Keratinocyte (primary cell): ENCODE results near the gene PTGDR2. TPM values are rescaled to one million over a fixed set of nuclear protein-coding genes. Genes with fewer than 3 reads are reported as not detected.

Source experiments
- DNase-seq: peaks from one replicate; pipeline ENCODE4 v3.0.0-alpha.2; 2011; ENCODE audit warnings: low read depth, missing footprints, low spot score
- FAIRE-seq: peaks from 2 replicates; lab custom pipeline; 2011; peaks lifted over from hg19 to GRCh38; lab: Jason Lieb, UNC
- H2AFZ ChIP-seq: 2 replicates; pipeline ENCODE4 v1.6.0; 2012; ENCODE audit warnings: low read length, control low read depth, inconsistent platforms; ENCODE audit not compliant: control insufficient read depth
- H3K27ac ChIP-seq: 2 replicates; pipeline ENCODE4 v1.5.1; 2011; ENCODE audit warnings: low read length; ENCODE audit not compliant: control insufficient read depth, insufficient read depth
- H3K27me3 ChIP-seq: 3 replicates; pipeline ENCODE4 v1.6.0; 2011; ENCODE audit warnings: low read length; ENCODE audit not compliant: control insufficient read depth, insufficient read depth; ENCODE audit errors: extremely low read depth
- H3K36me3 ChIP-seq, 2 experiments: 2 replicates in 1 of 2; 3 replicates in 1 of 2; pipeline ENCODE4 v1.5.1; 2011; ENCODE audit warnings: low read length in 2 of 2, mild to moderate bottlenecking in 1 of 2; ENCODE audit not compliant: control insufficient read depth in 2 of 2, insufficient read depth in 2 of 2; ENCODE audit errors: extremely low read depth in 1 of 2
- H3K4me1 ChIP-seq: 3 replicates; pipeline ENCODE4 v1.5.1; 2011; ENCODE audit warnings: low read length; ENCODE audit not compliant: control insufficient read depth, insufficient read depth; ENCODE audit errors: extremely low read depth
- H3K4me2 ChIP-seq: 3 replicates; pipeline ENCODE4 v1.6.0; 2011; ENCODE audit warnings: low read depth, low read length; ENCODE audit not compliant: control insufficient read depth, insufficient read depth; ENCODE audit errors: extremely low read depth
- H3K4me3 ChIP-seq, 3 experiments: fragments of 200-600 bp in 1 of 3; sonication (generic) in 1 of 3; 2 replicates in 2 of 3; 3 replicates in 1 of 3; pipeline ENCODE4 v1.5.1; 2011 to 2016; ENCODE audit warnings: low read length in 3 of 3, mild to moderate bottlenecking in 3 of 3, control low read depth in 2 of 3, inconsistent platforms in 1 of 3, low read depth in 1 of 3, mixed read lengths in 1 of 3, mixed run types in 1 of 3, moderate library complexity in 1 of 3; ENCODE audit not compliant: control insufficient read depth in 2 of 3, insufficient read depth in 2 of 3; ENCODE audit errors: extremely low read depth in 1 of 3
- H3K79me2 ChIP-seq: 2 replicates; pipeline ENCODE4 v1.6.0; 2012; ENCODE audit warnings: low read length; ENCODE audit not compliant: control insufficient read depth, insufficient read depth
- H3K9ac ChIP-seq: 3 replicates; pipeline ENCODE4 v1.6.0; 2011; ENCODE audit warnings: low read length; ENCODE audit not compliant: control insufficient read depth, insufficient read depth; ENCODE audit errors: extremely low read depth
- H3K9me1 ChIP-seq: 3 replicates; pipeline ENCODE4 v1.6.0; 2011; ENCODE audit warnings: low read length; ENCODE audit not compliant: control insufficient read depth, insufficient read depth; ENCODE audit errors: extremely low read depth
- H3K9me3 ChIP-seq: 2 replicates; pipeline ENCODE4 v1.5.1; 2012; ENCODE audit warnings: low read depth, low read length; ENCODE audit not compliant: control insufficient read depth
- H4K20me1 ChIP-seq: 3 replicates; pipeline ENCODE4 v1.6.0; 2011; ENCODE audit warnings: low read length; ENCODE audit not compliant: control insufficient read depth, insufficient read depth; ENCODE audit errors: extremely low read depth
- EZH2 ChIP-seq: IDR thresholded peaks from one replicate; pipeline ENCODE4 v1.6.1; 2012; ENCODE audit warnings: inconsistent platforms, mild to moderate bottlenecking, low read length, moderate library complexity
- dilution Hi-C: fragments of 300-500 bp; cut with MboI; formaldehyde crosslinking; loops from one replicate; pipeline ENCODE4 v1.7.0; 2020; ENCODE audit warnings: low sequenced_read_pairs; ENCODE audit not compliant: extremely low pct_ligation_motif_present
- polyA plus RNA-seq, 5 experiments: library from polyadenylated mRNA; depleted of rRNA in 3 of 5; stranded (reverse) in 3 of 5; stranded (forward) in 1 of 5; unstranded in 1 of 5; fragments of >200 nt; gene quantifications; 1 replicate in 1 of 5; 2 replicates in 3 of 5; 3 replicates in 1 of 5; pipeline versions ENCODE4 v1.2.1 to v1.2.3, GENCODE V29; 2011 to 2012; ENCODE audit warnings: missing spikeins in 2 of 5, low read depth in 1 of 5, low replicate concordance in 1 of 5
- TF ChIP-seq, protein P1 (sequence below), 3 experiments: IDR thresholded peaks in 1 of 3; conservative IDR thresholded peaks in 1 of 3; optimal IDR thresholded peaks in 1 of 3; 2 replicates in 2 of 3; 3 replicates in 1 of 3; pipeline versions ENCODE3 to v1.5.1; 2011; ENCODE audit warnings: low read length in 3 of 3, mild to moderate bottlenecking in 3 of 3, moderate library complexity in 2 of 3, control low read depth in 1 of 3, inconsistent platforms in 1 of 3; ENCODE audit not compliant: insufficient read depth in 2 of 3; ENCODE audit errors: extremely low read depth in 1 of 3

PTGDR2 gene
- polyA plus RNA-seq, 1 donor (not counting 4 experiments of a cell fraction or from before 2014, with no cell fraction given): not detected

DNA sequence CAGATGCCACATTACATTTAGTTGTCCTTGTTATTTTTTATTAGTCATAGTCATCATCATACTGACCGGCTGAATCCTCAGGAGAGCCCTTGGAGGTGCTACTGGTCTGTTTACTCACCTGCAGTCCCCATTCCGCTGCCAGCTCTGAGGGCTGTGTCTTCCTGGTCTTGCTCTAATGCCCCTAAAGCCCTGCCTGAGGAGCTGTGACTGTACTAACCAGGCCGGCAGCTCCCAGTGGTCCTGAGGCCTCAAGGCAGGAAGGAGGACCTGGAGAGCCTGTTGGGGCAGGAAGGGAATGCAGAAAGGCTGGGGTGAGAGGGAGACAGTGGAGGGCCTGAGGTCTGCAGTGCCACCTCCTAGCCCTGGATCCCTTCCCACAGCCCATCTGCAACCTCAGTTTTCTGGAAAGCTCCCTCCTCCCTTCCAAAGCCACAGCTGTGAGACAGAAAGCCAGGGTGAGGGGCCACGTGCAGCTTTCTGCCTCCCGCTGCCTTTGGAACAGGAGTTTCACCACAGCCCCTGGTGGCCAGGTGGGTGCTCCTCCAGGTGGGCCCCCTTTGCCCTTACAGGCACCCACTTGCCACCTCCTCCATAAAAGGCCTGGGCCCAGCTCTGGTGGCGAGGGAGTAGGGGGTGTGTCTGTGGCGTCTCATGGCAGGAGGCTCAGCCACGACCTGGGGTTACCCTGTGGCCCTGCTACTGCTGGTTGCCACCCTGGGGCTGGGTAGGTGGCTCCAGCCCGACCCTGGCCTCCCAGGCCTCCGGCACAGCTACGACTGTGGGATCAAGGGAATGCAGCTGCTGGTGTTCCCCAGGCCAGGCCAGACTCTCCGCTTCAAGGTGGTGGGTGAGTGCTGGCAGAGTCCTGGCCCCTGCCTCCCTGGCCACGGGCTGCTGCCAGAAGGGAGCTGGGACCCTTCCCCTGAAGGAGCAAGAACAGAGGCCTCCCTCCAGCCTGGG lies 11.4 kb upstream of the PTGDR2 start, which contains the start of gene ZP1:
TSS of gene ZP1 (plus strand) at position 632 of the 960 bp plus-strand sequence. CDS start at position 652, 20 bp downstream.
- H3K27ac ChIP-seq: no peak within 1 kb of the TSS
- no peak within 1 kb of the TSS for H2AFZ ChIP-seq
- no peaks in the 10 kb centered on the region for H3K9me3 ChIP-seq
- H3K27me3 ChIP-seq: no peaks in the 10 kb centered on the region
- H3K9me1 ChIP-seq: no peaks in the 10 kb centered on the region
- H3K79me2 ChIP-seq: no peaks in the 10 kb centered on the region
- TF ChIP-seq EZH2: no peak
- TF ChIP-seq, protein P1, sequence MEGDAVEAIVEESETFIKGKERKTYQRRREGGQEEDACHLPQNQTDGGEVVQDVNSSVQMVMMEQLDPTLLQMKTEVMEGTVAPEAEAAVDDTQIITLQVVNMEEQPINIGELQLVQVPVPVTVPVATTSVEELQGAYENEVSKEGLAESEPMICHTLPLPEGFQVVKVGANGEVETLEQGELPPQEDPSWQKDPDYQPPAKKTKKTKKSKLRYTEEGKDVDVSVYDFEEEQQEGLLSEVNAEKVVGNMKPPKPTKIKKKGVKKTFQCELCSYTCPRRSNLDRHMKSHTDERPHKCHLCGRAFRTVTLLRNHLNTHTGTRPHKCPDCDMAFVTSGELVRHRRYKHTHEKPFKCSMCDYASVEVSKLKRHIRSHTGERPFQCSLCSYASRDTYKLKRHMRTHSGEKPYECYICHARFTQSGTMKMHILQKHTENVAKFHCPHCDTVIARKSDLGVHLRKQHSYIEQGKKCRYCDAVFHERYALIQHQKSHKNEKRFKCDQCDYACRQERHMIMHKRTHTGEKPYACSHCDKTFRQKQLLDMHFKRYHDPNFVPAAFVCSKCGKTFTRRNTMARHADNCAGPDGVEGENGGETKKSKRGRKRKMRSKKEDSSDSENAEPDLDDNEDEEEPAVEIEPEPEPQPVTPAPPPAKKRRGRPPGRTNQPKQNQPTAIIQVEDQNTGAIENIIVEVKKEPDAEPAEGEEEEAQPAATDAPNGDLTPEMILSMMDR (optimal IDR thresholded peaks at IDR 0.05 in 1 of 3, IDR thresholded peaks at IDR 0.05 in 1 of 3, conservative IDR thresholded peaks at IDR 0.05 in 1 of 3; ENCODE audit: extremely low read depth in 1 of 3, insufficient read depth in 2 of 3, low read length in 3 of 3): no peak
- no peak for DNase-seq
- FAIRE-seq: no peak
- H3K4me3 ChIP-seq: no peak within 1 kb of the TSS
- dilution Hi-C loops: no loop called here
- no peak within 1 kb of the TSS for H3K9ac ChIP-seq
- H3K4me1 ChIP-seq: no peaks in the 10 kb centered on the region
- no peaks in the 10 kb centered on the region for H4K20me1 ChIP-seq
- no peaks in the 10 kb centered on the region for H3K36me3 ChIP-seq
- H3K4me2 ChIP-seq: no peak within 1 kb of the TSS

- no peak overlapping the region for H3K9ac ChIP-seq
- no peaks in the 10 kb centered on the region for H4K20me1 ChIP-seq
- FAIRE-seq (no peak), DNase-seq (no peak)
- no peaks in the 10 kb centered on the region for H3K4me1 ChIP-seq
- H3K9me3 ChIP-seq: no peaks in the 10 kb centered on the region
- H3K4me3 ChIP-seq: no peak overlapping the region
- dilution Hi-C loops: no loop called here
- no peaks in the 10 kb centered on the region for H3K9me1 ChIP-seq
- H3K27ac ChIP-seq: no peak overlapping the region
- no peaks in the 10 kb centered on the region for H3K79me2 ChIP-seq
- H3K4me2 ChIP-seq: no peak overlapping the region
- no peak overlapping the region for H2AFZ ChIP-seq
- no peaks in the 10 kb centered on the region for H3K36me3 ChIP-seq
- H3K27me3 ChIP-seq: no peaks in the 10 kb centered on the region
- TF ChIP-seq EZH2: no peak
- TF ChIP-seq, protein P1 (optimal IDR thresholded peaks at IDR 0.05 in 1 of 3, IDR thresholded peaks at IDR 0.05 in 1 of 3, conservative IDR thresholded peaks at IDR 0.05 in 1 of 3; ENCODE audit: extremely low read depth in 1 of 3, insufficient read depth in 2 of 3, low read length in 3 of 3): no peak
Observed at GRCh38 chr11:60864856-60865513, 9.2 kb upstream of the PTGDR2 start.
